Measurements from ENCODE around the gene NKIRAS2. TPM values are rescaled to one million over a fixed set of nuclear protein-coding genes. Genes with fewer than 3 reads are reported as not detected.

Gene NKIRAS2
- total and polyA plus RNA-seq, 2 experiments from 2014 or later, result 66.5 to 71.2 TPM

DNA sequence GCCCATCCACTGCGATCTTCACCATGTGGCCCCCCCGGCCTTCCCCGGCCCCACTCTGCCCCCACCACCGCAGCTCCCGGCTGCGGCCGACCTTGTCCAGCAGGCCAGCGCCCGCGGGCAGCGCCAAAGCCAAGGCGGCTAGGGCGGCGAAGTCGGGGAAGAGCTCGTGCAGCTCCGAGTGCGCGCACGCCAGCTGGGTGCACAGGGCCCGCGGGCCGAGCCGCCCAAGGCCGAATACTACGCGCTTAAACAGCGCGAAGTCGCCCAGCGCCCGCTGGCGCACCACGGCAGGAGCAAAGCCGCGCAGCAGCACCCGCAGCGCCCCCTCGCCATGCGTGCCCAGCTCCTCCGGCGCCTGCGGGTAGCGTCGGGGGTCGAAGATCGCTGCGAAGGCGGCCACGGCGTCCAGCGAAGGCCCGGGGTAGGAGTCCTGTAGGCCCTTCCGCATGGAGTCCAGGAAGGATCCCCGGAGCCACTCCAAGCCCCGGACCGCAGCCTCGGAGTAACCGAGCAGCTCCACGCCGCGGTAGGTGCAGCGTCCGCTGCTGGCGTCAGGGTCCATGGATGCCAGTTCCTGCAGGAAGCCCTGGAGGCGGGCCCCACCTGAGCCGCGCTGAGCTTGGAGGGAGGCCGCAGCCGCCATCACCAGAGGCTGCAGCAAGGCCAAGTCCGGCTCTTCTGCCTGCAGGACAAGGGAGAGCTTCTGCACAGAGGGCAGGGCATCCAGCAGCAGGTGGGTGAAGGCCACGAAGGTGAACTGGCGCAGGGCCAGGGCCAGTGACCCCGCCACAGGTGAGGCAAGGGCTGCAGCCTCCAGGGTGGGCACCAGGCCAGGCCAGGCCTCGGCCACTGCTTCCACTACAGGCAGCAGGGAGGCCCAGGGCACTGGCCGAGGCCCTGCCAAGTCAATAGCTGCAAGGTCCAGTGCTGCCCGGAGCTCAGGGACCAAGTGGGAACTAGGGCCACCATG, 20.2 kb downstream of the NKIRAS2 start:
- Histone ChIP-seq H3F3A (ENCODE audit: insufficient read depth) (no peaks in the 10 kb centered on the region), H4K20me1 (ENCODE audit: insufficient read depth) (no peaks in the 10 kb centered on the region), H3K9me3 (ENCODE audit: low read depth) (no peaks in the 10 kb centered on the region), H3K27ac (no peak overlapping the region), H3K27me3 (replicated peaks; ENCODE audit: insufficient read depth) (no peaks in the 10 kb centered on the region), H3K9me2 (ENCODE audit: insufficient read depth) (no peaks in the 10 kb centered on the region), H3K4me2 (ENCODE audit: unreplicated experiment) (no peak overlapping the region), H3K36me3 (ENCODE audit: low read depth) (no peaks in the 10 kb centered on the region), H3K4me3 (no peak overlapping the region), H3K4me1 (ENCODE audit: insufficient read depth) (no peaks in the 10 kb centered on the region), H2AFZ (no peak overlapping the region), H3K79me2 (ENCODE audit: insufficient read depth) (no peaks in the 10 kb centered on the region), H3K9ac (no peak overlapping the region)
- 59 to 64% methylated on average over 63 of the region's 77 CpGs for WGBS, 2 experiments (ENCODE audit: low coverage in 1 of 2, low lambda C conversion rate in 2 of 2, missing lambda C conversion rate in 2 of 2)
- TF ChIP-seq EZH2 (IDR thresholded peaks at IDR 0.05; ENCODE audit: insufficient read depth, poor library complexity, severe bottlenecking) (no peak), EZH2phosphoT487 (IDR thresholded peaks at IDR 0.05; ENCODE audit: insufficient read depth, low read depth) (no peak)
- DNase-seq, result no peak
- in situ Hi-C loops (cut with MboI), result no loop called here

DNA sequence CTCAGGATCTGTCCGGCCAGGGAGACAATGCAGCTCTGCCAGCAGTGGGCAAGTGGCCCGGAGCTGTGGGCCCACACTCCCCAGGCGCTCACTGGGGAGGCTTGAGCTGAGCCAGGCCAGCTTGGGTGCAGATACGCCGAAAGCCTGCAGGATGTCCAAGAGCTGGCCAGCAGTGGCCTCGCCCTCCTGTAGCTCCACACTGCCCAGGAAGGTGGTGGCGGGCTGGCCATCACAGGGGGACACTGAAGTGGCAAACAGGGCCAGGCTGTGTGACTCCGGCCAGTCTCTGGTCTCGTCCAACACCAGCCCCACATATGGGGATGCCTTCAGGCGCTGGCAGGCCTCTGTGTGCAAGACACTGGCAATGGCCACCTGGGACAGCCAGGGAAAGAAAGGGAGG, 20.9 kb downstream of the NKIRAS2 start:
- H3K27ac ChIP-seq, result no peak overlapping the region
- no peaks in the 10 kb centered on the region for H3K36me3 ChIP-seq (ENCODE audit: low read depth)
- H3K27me3 ChIP-seq (replicated peaks; ENCODE audit: insufficient read depth), result no peaks in the 10 kb centered on the region
- 83 to 85% methylated on average over 10 of the region's 10 CpGs for WGBS, 2 experiments (ENCODE audit: low coverage in 1 of 2, low lambda C conversion rate in 2 of 2, missing lambda C conversion rate in 2 of 2)
- no peak overlapping the region for H3K4me2 ChIP-seq (ENCODE audit: unreplicated experiment)
- H3K9ac ChIP-seq, result no peak overlapping the region
- H3K4me1 ChIP-seq (ENCODE audit: insufficient read depth), result no peaks in the 10 kb centered on the region
- no peak overlapping the region for H3K4me3 ChIP-seq
- no peak overlapping the region for H2AFZ ChIP-seq
- in situ Hi-C loops (cut with MboI), result no loop called here
- no peaks in the 10 kb centered on the region for H3K79me2 ChIP-seq (ENCODE audit: insufficient read depth)
- TF ChIP-seq EZH2phosphoT487 (IDR thresholded peaks at IDR 0.05; ENCODE audit: insufficient read depth, low read depth) (no peak), EZH2 (IDR thresholded peaks at IDR 0.05; ENCODE audit: insufficient read depth, poor library complexity, severe bottlenecking) (no peak)
- H3K9me3 ChIP-seq (ENCODE audit: low read depth), result no peaks in the 10 kb centered on the region
- no peak for DNase-seq
- no peaks in the 10 kb centered on the region for H4K20me1 ChIP-seq (ENCODE audit: insufficient read depth)
- H3K9me2 ChIP-seq (ENCODE audit: insufficient read depth), result no peaks in the 10 kb centered on the region
- H3F3A ChIP-seq (ENCODE audit: insufficient read depth), result no peaks in the 10 kb centered on the region

DNA sequence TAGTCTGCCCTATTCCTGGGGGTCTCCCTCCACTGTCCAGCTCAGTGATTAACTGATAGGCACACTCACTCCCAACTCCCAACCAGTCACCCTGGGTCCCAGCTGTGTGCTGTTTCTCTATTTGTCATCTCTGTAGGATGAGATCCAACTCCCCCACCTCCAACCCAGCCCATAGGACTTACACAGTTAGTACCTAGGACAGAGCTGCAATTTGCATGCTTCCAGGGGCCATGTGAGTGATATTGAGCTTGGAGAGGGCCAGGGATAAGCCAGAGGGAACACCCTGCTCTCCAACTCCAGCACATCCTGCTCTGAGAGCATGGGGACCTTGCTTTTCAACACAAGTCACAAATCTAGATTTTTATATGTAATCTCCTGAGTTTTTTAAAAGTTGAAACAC, 21.7 kb downstream of the NKIRAS2 start:
- in situ Hi-C loops (cut with MboI), result no loop called here
- H3K9ac ChIP-seq, result no peak overlapping the region
- H3K9me3 ChIP-seq (ENCODE audit: low read depth), result no peaks in the 10 kb centered on the region
- H3F3A ChIP-seq (ENCODE audit: insufficient read depth), result no peaks in the 10 kb centered on the region
- H3K4me2 ChIP-seq (ENCODE audit: unreplicated experiment), result no peak overlapping the region
- no peaks in the 10 kb centered on the region for H3K79me2 ChIP-seq (ENCODE audit: insufficient read depth)
- no peak overlapping the region for H3K4me3 ChIP-seq
- no peaks in the 10 kb centered on the region for H3K36me3 ChIP-seq (ENCODE audit: low read depth)
- no peak overlapping the region for H2AFZ ChIP-seq
- no peak for DNase-seq
- H3K4me1 ChIP-seq (ENCODE audit: insufficient read depth), result no peaks in the 10 kb centered on the region
- no peaks in the 10 kb centered on the region for H3K9me2 ChIP-seq (ENCODE audit: insufficient read depth)
- H3K27ac ChIP-seq, result no peak overlapping the region
- no peaks in the 10 kb centered on the region for H3K27me3 ChIP-seq (replicated peaks; ENCODE audit: insufficient read depth)
- H4K20me1 ChIP-seq (ENCODE audit: insufficient read depth), result no peaks in the 10 kb centered on the region
- TF ChIP-seq EZH2phosphoT487 (IDR thresholded peaks at IDR 0.05; ENCODE audit: insufficient read depth, low read depth), result no peak
- TF ChIP-seq EZH2 (IDR thresholded peaks at IDR 0.05; ENCODE audit: insufficient read depth, poor library complexity, severe bottlenecking), result no peak

DNA sequence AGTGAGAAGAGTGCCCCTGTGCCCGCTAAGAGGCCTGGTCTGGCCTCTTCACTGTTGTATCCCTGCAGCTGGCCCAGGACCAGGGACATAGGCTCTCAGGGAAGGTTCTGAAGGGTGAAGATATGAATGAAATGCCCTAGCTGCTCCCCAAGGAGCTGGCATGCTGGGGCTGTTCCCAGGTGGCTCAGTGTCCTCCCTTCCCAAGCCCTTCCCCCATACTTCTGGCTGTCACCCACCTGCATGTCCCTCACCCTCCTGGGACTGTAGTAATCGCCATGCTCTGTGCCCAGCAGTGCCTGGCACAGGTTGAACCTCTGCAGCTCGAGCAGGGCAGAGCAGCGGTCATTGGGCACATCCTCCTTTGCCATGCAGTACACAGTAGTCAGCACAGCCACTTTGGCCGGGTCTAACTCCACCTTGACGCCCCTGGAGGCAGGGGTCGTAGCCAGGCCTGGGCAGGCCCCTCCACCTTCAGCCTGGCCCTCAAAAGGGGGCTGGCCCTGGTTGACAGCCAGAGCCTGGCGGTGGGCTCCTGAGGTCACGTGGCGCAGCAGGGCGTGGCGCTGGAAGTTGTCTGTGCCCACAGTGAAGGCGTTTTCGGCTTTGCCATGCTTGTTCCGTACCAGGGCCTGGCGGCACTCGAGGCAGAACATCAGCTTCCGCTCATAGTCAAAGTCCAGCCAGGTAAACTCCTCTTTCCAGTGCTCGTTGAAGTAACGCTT, 22.9 kb downstream of the NKIRAS2 start:
- no peak for TF ChIP-seq EZH2phosphoT487 (IDR thresholded peaks at IDR 0.05; ENCODE audit: insufficient read depth, low read depth)
- H3K27ac ChIP-seq, result no peak overlapping the region
- in situ Hi-C loops (cut with MboI), result no loop called here
- WGBS, 2 experiments (ENCODE audit: low coverage in 1 of 2, low lambda C conversion rate in 2 of 2, missing lambda C conversion rate in 2 of 2), result 72 to 74% methylated on average over 20 of the region's 20 CpGs
- H3F3A ChIP-seq (ENCODE audit: insufficient read depth), result no peaks in the 10 kb centered on the region
- H3K9me2 ChIP-seq (ENCODE audit: insufficient read depth), result no peaks in the 10 kb centered on the region
- H3K79me2 ChIP-seq (ENCODE audit: insufficient read depth), result no peaks in the 10 kb centered on the region
- H3K4me1 ChIP-seq (ENCODE audit: insufficient read depth), result no peaks in the 10 kb centered on the region
- H4K20me1 ChIP-seq (ENCODE audit: insufficient read depth), result no peaks in the 10 kb centered on the region
- H3K9ac ChIP-seq, result no peak overlapping the region
- no peaks in the 10 kb centered on the region for H3K9me3 ChIP-seq (ENCODE audit: low read depth)
- H3K27me3 ChIP-seq (replicated peaks; ENCODE audit: insufficient read depth), result no peaks in the 10 kb centered on the region
- DNase-seq, result no peak
- no peak overlapping the region for H3K4me2 ChIP-seq (ENCODE audit: unreplicated experiment)
- H3K36me3 ChIP-seq (ENCODE audit: low read depth), result no peaks in the 10 kb centered on the region
- H2AFZ ChIP-seq, result no peak overlapping the region
- no peak overlapping the region for H3K4me3 ChIP-seq

Data from GM23248 (cell line).